Femur (tissue), 1 donor: ENCODE data around the gene GGPS1.
A peak's percentile ranks its signal among the peaks of the same experiment; 100 is the strongest.
"Not testable (repeated sequence)": the region's sequence is repeated elsewhere in the genome, so short reads cannot be mapped to it uniquely, and the experiment has no call there.

ENCODE experiments used
- DNase-seq: peaks from one replicate; pipeline ENCODE4 v3.0.0-alpha.2; 2017

The GGPS1 gene

GRCh38 chr1:235328271-235329138 is at the start of gene GGPS1:
Gene GGPS1 (plus strand): TSS chr1:235328570. CDS start chr1:235335265, 6,695 bp downstream.
- DNase-seq: peak; percentile 100

- no peak for DNase-seq
Observed at GRCh38 chr1:235278915-235279292, 49.5 kb upstream of the GGPS1 start.

GRCh38 chr1:235279694-235280093 is 48.7 kb upstream of the GGPS1 start:
- DNase-seq: no peak

GRCh38 chr1:235280467-235280866 is 47.9 kb upstream of the GGPS1 start:
- DNase-seq: no peak

GRCh38 chr1:235283636-235284035 is 44.7 kb upstream of the GGPS1 start:
- not testable (repeated sequence) for DNase-seq

GRCh38 chr1:235284231-235284769 is 44.1 kb upstream of the GGPS1 start:
- DNase-seq: no peak

GRCh38 chr1:235286667-235287066 is 41.7 kb upstream of the GGPS1 start:
- no peak for DNase-seq

- DNase-seq: no peak
Observed at GRCh38 chr1:235287208-235287882, 41.0 kb upstream of the GGPS1 start.

GRCh38 chr1:235289859-235290739 is 38.3 kb upstream of the GGPS1 start:
- DNase-seq: no peak

- no peak for DNase-seq
Observed at GRCh38 chr1:235290740-235291502, 37.4 kb upstream of the GGPS1 start.

- no peak for DNase-seq
Observed at GRCh38 chr1:235291599-235292091, 36.7 kb upstream of the GGPS1 start.

GRCh38 chr1:235292790-235293189 is 35.6 kb upstream of the GGPS1 start:
- DNase-seq: no peak

GRCh38 chr1:235293322-235293942 is 34.9 kb upstream of the GGPS1 start:
- DNase-seq: no peak

- DNase-seq: no peak
Observed at GRCh38 chr1:235295902-235296350, 32.4 kb upstream of the GGPS1 start.

GRCh38 chr1:235296729-235297128 is 31.6 kb upstream of the GGPS1 start:
- DNase-seq: no peak

- no peak for DNase-seq
Observed at GRCh38 chr1:235297579-235297978, 30.8 kb upstream of the GGPS1 start.

GRCh38 chr1:235298758-235299157 is 29.6 kb upstream of the GGPS1 start:
- no peak for DNase-seq

GRCh38 chr1:235299169-235299858 is 29.1 kb upstream of the GGPS1 start:
- no peak for DNase-seq

GRCh38 chr1:235302143-235302542 is 26.2 kb upstream of the GGPS1 start:
- DNase-seq: no peak

GRCh38 chr1:235304549-235305451 is 23.6 kb upstream of the GGPS1 start:
- no peak for DNase-seq
